IMR-90 (cell line): Measurements from ENCODE around the gene SPATA12. TPM values are rescaled to one million over a fixed set of nuclear protein-coding genes. Genes with fewer than 3 reads are reported as not detected.

Source experiments
- ATAC-seq: fragments of 200-7000 bp; cut with Tn5 transposase; 2 replicates; pipeline ENCODE4 v1.9.1; 2020; ENCODE audit warnings: low read depth, mild to moderate bottlenecking, moderate library complexity
- BruUV-seq: library from RNA; stranded (reverse); fragments of 400-500 nt; replicated peaks from 2 replicates; lab custom pipeline; 2021; lab: Mats Ljungman, UMichigan
- CTCF ChIA-PET: fragments of 300-600 bp; formaldehyde crosslinking; extraction: SDS; loops from one replicate; lab custom pipeline; 2021; ENCODE audit warnings: antibody characterized with exemption; lab: Yijun Ruan, JAX
- POLR2A ChIA-PET: fragments of 300-600 bp; sonication (Branson Sonifier 250); formaldehyde crosslinking; loops from one replicate; lab custom pipeline; 2022; ENCODE audit warnings: antibody characterized with exemption; ENCODE audit not compliant: unreplicated experiment; lab: Charles Lee
- DNase-seq: peaks from one replicate; pipeline ENCODE4 v3.0.0; 2013
- H2AFZ ChIP-seq: replicated peaks from 2 replicates; pipeline ENCODE3; 2013; ENCODE audit warnings: low read length, mild to moderate bottlenecking; ENCODE audit not compliant: poor library complexity
- H2AK5ac ChIP-seq: 2 replicates; pipeline ENCODE4 v1.6.1; 2013; ENCODE audit warnings: low read depth, low read length, inconsistent platforms
- H2AK9ac ChIP-seq: replicated peaks from 2 replicates; pipeline ENCODE3; 2013; ENCODE audit warnings: mild to moderate bottlenecking, low read depth, low read length, moderate library complexity; ENCODE audit not compliant: poor library complexity
- H2BK120ac ChIP-seq: 2 replicates; pipeline ENCODE4 v1.6.1; 2013; ENCODE audit warnings: low read depth, low read length, inconsistent platforms
- H2BK15ac ChIP-seq: 3 replicates; pipeline ENCODE4 v1.6.1; 2013; ENCODE audit warnings: low read depth, low read length, inconsistent platforms
- H2BK20ac ChIP-seq: 2 replicates; pipeline ENCODE4 v1.6.1; 2013; ENCODE audit warnings: low read depth, mild to moderate bottlenecking, inconsistent platforms, low read length, moderate library complexity
- H2BK5ac ChIP-seq: 2 replicates; pipeline ENCODE4 v1.6.1; 2013; ENCODE audit warnings: mild to moderate bottlenecking, low read depth, low read length, inconsistent platforms; ENCODE audit not compliant: poor library complexity, severe bottlenecking
- H3K14ac ChIP-seq: replicated peaks from 2 replicates; pipeline ENCODE4 v1.6.1; 2013; ENCODE audit warnings: low read depth, low read length, inconsistent platforms
- H3K18ac ChIP-seq: 2 replicates; pipeline ENCODE4 v1.6.1; 2013; ENCODE audit warnings: low read depth, low read length, control low read depth
- H3K23ac ChIP-seq: 2 replicates; pipeline ENCODE4 v1.6.1; 2013; ENCODE audit warnings: low read depth, low read length, inconsistent platforms
- H3K27ac ChIP-seq: 2 replicates; pipeline ENCODE4 v1.5.1; 2013; ENCODE audit warnings: mild to moderate bottlenecking, control low read depth, low read length; ENCODE audit not compliant: insufficient read depth
- H3K27me3 ChIP-seq: 2 replicates; pipeline ENCODE4 v1.6.1; 2013; ENCODE audit warnings: low read length; ENCODE audit not compliant: control insufficient read depth, insufficient read depth
- H3K36me3 ChIP-seq: 2 replicates; pipeline ENCODE4 v1.6.1; 2013; ENCODE audit warnings: low read length, mixed read lengths; ENCODE audit not compliant: control insufficient read depth, insufficient read depth
- H3K4ac ChIP-seq: 2 replicates; pipeline ENCODE4 v1.6.1; 2013; ENCODE audit warnings: low read depth, low read length, inconsistent platforms
- H3K4me1 ChIP-seq: 2 replicates; pipeline ENCODE4 v1.6.1; 2013; ENCODE audit warnings: low read length, mixed read lengths; ENCODE audit not compliant: control insufficient read depth, insufficient read depth
- H3K4me2 ChIP-seq: 2 replicates; pipeline ENCODE4 v1.6.1; 2013; ENCODE audit warnings: low read depth, mild to moderate bottlenecking, control low read depth, low read length, moderate library complexity
- H3K4me3 ChIP-seq: 2 replicates; pipeline ENCODE4 v1.5.1; 2013; ENCODE audit warnings: low read depth, mild to moderate bottlenecking, control low read depth, low read length, moderate library complexity; ENCODE audit not compliant: insufficient read depth
- H3K56ac ChIP-seq: 2 replicates; pipeline ENCODE4 v1.6.1; 2013; ENCODE audit warnings: low read length, inconsistent platforms; ENCODE audit not compliant: insufficient read depth; ENCODE audit errors: extremely low read depth
- H3K79me1 ChIP-seq, 2 experiments: 2 replicates each; pipeline ENCODE4 v1.6.1; 2013; ENCODE audit warnings: low read length in 2 of 2, inconsistent platforms in 1 of 2, low read depth in 1 of 2
- H3K9ac ChIP-seq: 2 replicates; pipeline ENCODE4 v1.6.1; 2013; ENCODE audit warnings: low read depth, low read length, control low read depth
- H3K9me1 ChIP-seq: 2 replicates; pipeline ENCODE4 v1.6.1; 2013; ENCODE audit warnings: low read length, inconsistent platforms; ENCODE audit not compliant: insufficient read depth
- H3K9me3 ChIP-seq: 2 replicates; pipeline ENCODE4 v1.6.1; 2013; ENCODE audit warnings: low read length; ENCODE audit not compliant: control insufficient read depth, insufficient read depth
- H4K20me1 ChIP-seq: 2 replicates; pipeline ENCODE4 v1.6.1; 2013; ENCODE audit warnings: low read length, inconsistent platforms; ENCODE audit not compliant: insufficient read depth
- H4K5ac ChIP-seq: 2 replicates; pipeline ENCODE4 v1.6.1; 2013; ENCODE audit warnings: mild to moderate bottlenecking, low read depth, low read length, control low read depth
- H4K8ac ChIP-seq, 2 experiments: 2 replicates each; pipeline ENCODE4 v1.6.1; 2013; ENCODE audit warnings: low read depth in 2 of 2, low read length in 2 of 2, control low read depth in 1 of 2, inconsistent platforms in 1 of 2
- H4K91ac ChIP-seq: 2 replicates; pipeline ENCODE4 v1.6.1; 2013; ENCODE audit warnings: low read depth, low read length, inconsistent platforms; ENCODE audit not compliant: insufficient read depth
- BHLHE40 ChIP-seq: fragments of 150-350 bp; IDR thresholded peaks from 2 replicates; pipeline ENCODE4 v1.6.1; 2016; ENCODE audit warnings: mild to moderate bottlenecking, low read depth, low read length
- CEBPB ChIP-seq: IDR thresholded peaks from 2 replicates; pipeline ENCODE4 v1.6.1; 2012; ENCODE audit warnings: low read depth, low read length, improper control_type of control experiment
- CHD1 ChIP-seq: IDR thresholded peaks from 2 replicates; pipeline ENCODE4 v1.6.1; 2012; ENCODE audit warnings: low read depth, low read length, improper control_type of control experiment
- CTCF ChIP-seq: conservative IDR thresholded peaks from 2 replicates; pipeline ENCODE4 v1.5.1; 2012; ENCODE audit warnings: mild to moderate bottlenecking, low read depth, low read length, improper control_type of control experiment
- ELK1 ChIP-seq: fragments of 150-350 bp; IDR thresholded peaks from 2 replicates; pipeline ENCODE4 v1.6.1; 2016; ENCODE audit warnings: low read depth, mild to moderate bottlenecking, low read length, moderate library complexity, borderline replicate concordance
- FOS ChIP-seq: fragments of 150-350 bp; IDR thresholded peaks from 2 replicates; pipeline ENCODE4 v1.6.1; 2016; ENCODE audit warnings: low read depth, low read length
- MAFK ChIP-seq: IDR thresholded peaks from 2 replicates; pipeline ENCODE4 v1.6.1; 2012; ENCODE audit warnings: low read depth, low read length, improper control_type of control experiment
- MAZ ChIP-seq: IDR thresholded peaks from 2 replicates; pipeline ENCODE4 v1.6.1; 2012; ENCODE audit warnings: low read depth, mild to moderate bottlenecking, low read length, improper control_type of control experiment, moderate library complexity, borderline replicate concordance
- MXI1 ChIP-seq: IDR thresholded peaks from 2 replicates; pipeline ENCODE4 v1.6.1; 2012; ENCODE audit warnings: low read depth, mild to moderate bottlenecking, low read length, moderate library complexity, borderline replicate concordance
- NFE2L2 ChIP-seq: fragments of 150-350 bp; IDR thresholded peaks from 2 replicates; pipeline ENCODE4 v1.6.1; 2016; ENCODE audit warnings: low read depth, mild to moderate bottlenecking, low read length
- POLR2A ChIP-seq: IDR thresholded peaks from 2 replicates; pipeline ENCODE4 v1.6.1; 2012; ENCODE audit warnings: mild to moderate bottlenecking, low read depth, low read length
- RAD21 ChIP-seq: IDR thresholded peaks from 2 replicates; pipeline ENCODE4 v1.6.1; 2012; ENCODE audit warnings: low read length, improper control_type of control experiment
- RCOR1 ChIP-seq: IDR thresholded peaks from 2 replicates; pipeline ENCODE4 v1.6.1; 2012; ENCODE audit warnings: mild to moderate bottlenecking, low read length, improper control_type of control experiment; ENCODE audit not compliant: insufficient replicate concordance
- RFX5 ChIP-seq: IDR thresholded peaks from 2 replicates; pipeline ENCODE4 v1.8.0; 2012; ENCODE audit warnings: low read depth, mild to moderate bottlenecking, low read length, moderate library complexity
- SMC3 ChIP-seq: fragments of 150-350 bp; IDR thresholded peaks from 2 replicates; pipeline ENCODE4 v1.6.1; 2016; ENCODE audit warnings: low read depth, mild to moderate bottlenecking, antibody characterized with exemption, low read length, moderate library complexity
- WGBS, 2 experiments: methylation state at CpG; one replicate each; pipeline versions ENCODE4 v1.1.5 to v1.1.7; 2013; ENCODE audit warnings: missing lambda C conversion rate in 2 of 2; ENCODE audit not compliant: insufficient read length in 1 of 2; ENCODE audit errors: extremely low coverage in 2 of 2; 5-methylcytosine and 5-hydroxymethylcytosine counted together
- dilution Hi-C: fragments of 300-500 bp; cut with HindIII; formaldehyde crosslinking; loops from one replicate; pipeline ENCODE4 v1.14.3; 2018; ENCODE audit warnings: low sequenced_read_pairs; ENCODE audit not compliant: unreplicated experiment
- in situ Hi-C: fragments of 300-500 bp; cut with MboI; formaldehyde crosslinking; loops from 3 replicates; pipeline ENCODE4 v1.14.3; 2019; ENCODE audit warnings: low sequenced_read_pairs, inconsistent platforms, mixed read lengths
- intact Hi-C: fragments of 100-400 bp; cut with micrococcal nuclease; formaldehyde crosslinking; loops from 2 replicates; pipeline ENCODE4 v1.10.0; 2022
- polyA plus RNA-seq, 3 experiments: library from polyadenylated mRNA; depleted of rRNA; stranded (reverse); fragments of >200 nt; gene quantifications; 2 replicates each; pipeline ENCODE4 v1.2.3, GENCODE V29; 2012; ENCODE audit warnings: low replicate concordance in 1 of 3
- total RNA-seq: library from RNA; depleted of rRNA; stranded (reverse); fragments of >200 nt; gene quantifications from 2 replicates; pipeline ENCODE4 v1.2.3, GENCODE V29; 2012
- TF ChIP-seq, protein P1 (sequence below): fragments of 150-350 bp; IDR thresholded peaks from 2 replicates; pipeline ENCODE4 v1.6.1; 2017; ENCODE audit warnings: mild to moderate bottlenecking, antibody characterized with exemption, low read length, low read depth

The SPATA12 gene
- total and polyA plus RNA-seq, 2 of the 4 experiments (the other 2 are of a cell fraction), result under 0.01 TPM; not detected in 1

- H3K36me3 ChIP-seq, result no peaks in the 10 kb centered on the region
- peak overlapping the region; percentile 18; the same call in 1 of the 2 replicates for H3K18ac ChIP-seq
- H4K20me1 ChIP-seq, result no peaks in the 10 kb centered on the region
- WGBS, 2 experiments, result 56% methylated on average over 5 of the region's 8 CpGs; no CpG with 5 or more reads in 1 of the 2 experiments
- H3K79me1 ChIP-seq, result no peaks in the 10 kb centered on the region; a peak in 1 of 4 replicates
- no peak overlapping the region for H3K4me2 ChIP-seq
- peak overlapping the region; percentile 81; the same call in 2 of the 3 replicates for H2BK15ac ChIP-seq
- peak overlapping the region; percentile 66 for H2BK20ac ChIP-seq
- peak overlapping the region; percentile 88 for H2AK5ac ChIP-seq
- H3K9me1 ChIP-seq, result peaks cover 11% of the 10 kb centered on the region; the same call in 1 of the 2 replicates
- DNase-seq (no peak), ATAC-seq (no peak)
- no peak overlapping the region for H2BK5ac ChIP-seq
- H3K27ac ChIP-seq, result peak overlapping the region; percentile 1; the same call in 1 of the 2 replicates
- BruUV-seq, result no TSS peak
- H3K14ac ChIP-seq, result peak overlapping the region; percentile 49
- TF ChIP-seq POLR2A, result no peak
- no peak for TF ChIP-seq FOS
- TF ChIP-seq SMC3, result no peak
- TF ChIP-seq CTCF, result no peak
- TF ChIP-seq, protein P1, sequence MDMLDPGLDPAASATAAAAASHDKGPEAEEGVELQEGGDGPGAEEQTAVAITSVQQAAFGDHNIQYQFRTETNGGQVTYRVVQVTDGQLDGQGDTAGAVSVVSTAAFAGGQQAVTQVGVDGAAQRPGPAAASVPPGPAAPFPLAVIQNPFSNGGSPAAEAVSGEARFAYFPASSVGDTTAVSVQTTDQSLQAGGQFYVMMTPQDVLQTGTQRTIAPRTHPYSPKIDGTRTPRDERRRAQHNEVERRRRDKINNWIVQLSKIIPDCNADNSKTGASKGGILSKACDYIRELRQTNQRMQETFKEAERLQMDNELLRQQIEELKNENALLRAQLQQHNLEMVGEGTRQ, result no peak
- TF ChIP-seq CEBPB, result no peak
- TF ChIP-seq RCOR1, result no peak
- no peak for TF ChIP-seq BHLHE40
- no peak for TF ChIP-seq CHD1
- TF ChIP-seq MXI1, result no peak
- TF ChIP-seq MAFK, result no peak
- TF ChIP-seq ELK1, result no peak
- TF ChIP-seq RAD21, result no peak
- TF ChIP-seq NFE2L2, result no peak
- no peak for TF ChIP-seq RFX5
- TF ChIP-seq MAZ, result no peak
- no peak overlapping the region for H3K56ac ChIP-seq
- peak overlapping the region; percentile 4 to 73; a peak in 3 of 4 replicates for H4K8ac ChIP-seq
- H4K91ac ChIP-seq, result peak overlapping the region; percentile 70
- no peak overlapping the region for H3K9ac ChIP-seq
- H3K9me3 ChIP-seq, result no peaks in the 10 kb centered on the region
- peaks cover 10% of the 10 kb centered on the region for H3K4me1 ChIP-seq
- peak overlapping the region; percentile 88 for H2AFZ ChIP-seq
- H4K5ac ChIP-seq, result peak overlapping the region; percentile 23; the same call in 1 of the 2 replicates
- in situ Hi-C loops, result no loop called here
- H2BK120ac ChIP-seq, result peak overlapping the region; percentile 92
- CTCF ChIA-PET, result interaction anchor here (0.5 kb wide), 1 partner anchor 205 kb away, joined by 3 read pairs; no protein-coding TSS in a partner anchor
- no peak overlapping the region for H3K4me3 ChIP-seq
- H3K27me3 ChIP-seq, result no peaks in the 10 kb centered on the region
- POLR2A ChIA-PET, result no interaction called here
- peak overlapping the region; percentile 65 for H3K4ac ChIP-seq
- H2AK9ac ChIP-seq, result peak overlapping the region; percentile 1
- intact Hi-C loops, result no loop called here
- H3K23ac ChIP-seq, result peak overlapping the region; percentile 69; the same call in 1 of the 2 replicates
- dilution Hi-C loops, result no loop called here
Observed at GRCh38 chr3:57017459-57017845, 43.0 kb upstream of the SPATA12 start.
